ENCODE data around the gene PEX7.

The PEX7 gene

GRCh38 chr6:136890986-136891385 is 68.6 kb downstream of the PEX7 start:
- Histone ChIP-seq H3K36me3 (ENCODE audit: control insufficient read depth, low read length) (no peaks in the 10 kb centered on the region), H3K27me3 (ENCODE audit: control insufficient read depth, low read length) (no peaks in the 10 kb centered on the region), H3K9me3 (ENCODE audit: control insufficient read depth, insufficient read depth, low read length) (no peaks in the 10 kb centered on the region), H3F3A (ENCODE audit: control insufficient read depth, insufficient read depth) (no peaks in the 10 kb centered on the region; the same call in 1 of the 2 replicates), H3K4me2 (ENCODE audit: low read length) (no peak overlapping the region), H3K9me2 (replicated peaks; ENCODE audit: control insufficient read depth, low read length) (no peaks in the 10 kb centered on the region), H3K4me1 (ENCODE audit: control insufficient read depth, low read length) (peaks cover 12% of the 10 kb centered on the region), H3K27ac (ENCODE audit: low read depth, low read length) (no peak overlapping the region), H4K20me1 (ENCODE audit: control insufficient read depth, insufficient read depth, low read depth, low read length) (no peaks in the 10 kb centered on the region), H3K79me2 (ENCODE audit: control insufficient read depth, low read length) (no peaks in the 10 kb centered on the region), H3K4me3 (ENCODE audit: low read length) (no peak overlapping the region)
- TF ChIP-seq CTCF (IDR thresholded peaks at IDR 0.05; ENCODE audit: low read depth, low read length, poor library complexity, severe bottlenecking) (no peak), EZH2phosphoT487 (IDR thresholded peaks at IDR 0.05; ENCODE audit: borderline replicate concordance, low read length) (no peak)

GRCh38 chr6:136893187-136893586 is 70.8 kb downstream of the PEX7 start:
- H3K4me2 ChIP-seq (ENCODE audit: low read length), result no peak overlapping the region
- TF ChIP-seq EZH2phosphoT487 (IDR thresholded peaks at IDR 0.05; ENCODE audit: borderline replicate concordance, low read length), result no peak
- no peaks in the 10 kb centered on the region for H3K27me3 ChIP-seq (ENCODE audit: control insufficient read depth, low read length)

GRCh38 chr6:136895901-136896300 is 73.5 kb downstream of the PEX7 start:
- Histone ChIP-seq H3K4me3 (ENCODE audit: low read length) (no peak overlapping the region), H3K27ac (ENCODE audit: low read depth, low read length) (no peak overlapping the region), H3F3A (ENCODE audit: control insufficient read depth, insufficient read depth) (no peaks in the 10 kb centered on the region), H3K4me1 (ENCODE audit: control insufficient read depth, low read length) (no peaks in the 10 kb centered on the region), H4K20me1 (ENCODE audit: control insufficient read depth, insufficient read depth, low read depth, low read length) (no peaks in the 10 kb centered on the region), H3K36me3 (ENCODE audit: control insufficient read depth, low read length) (no peaks in the 10 kb centered on the region), H3K9me3 (ENCODE audit: control insufficient read depth, insufficient read depth, low read length) (no peaks in the 10 kb centered on the region), H3K79me2 (ENCODE audit: control insufficient read depth, low read length) (no peaks in the 10 kb centered on the region), H3K27me3 (ENCODE audit: control insufficient read depth, low read length) (no peaks in the 10 kb centered on the region), H3K4me2 (ENCODE audit: low read length) (no peak overlapping the region), H3K9me2 (replicated peaks; ENCODE audit: control insufficient read depth, low read length) (no peaks in the 10 kb centered on the region)
- TF ChIP-seq EZH2phosphoT487 (IDR thresholded peaks at IDR 0.05; ENCODE audit: borderline replicate concordance, low read length) (no peak), CTCF (IDR thresholded peaks at IDR 0.05; ENCODE audit: low read depth, low read length, poor library complexity, severe bottlenecking) (no peak)

More at GRCh38 chr6:136893187-136893586, 70.8 kb downstream of the PEX7 start:
- no peak overlapping the region for H3K4me3 ChIP-seq (ENCODE audit: low read length)
- H3K9me3 ChIP-seq (ENCODE audit: control insufficient read depth, insufficient read depth, low read length), result no peaks in the 10 kb centered on the region
- no peaks in the 10 kb centered on the region for H3K79me2 ChIP-seq (ENCODE audit: control insufficient read depth, low read length)
- no peaks in the 10 kb centered on the region for H3K9me2 ChIP-seq (replicated peaks; ENCODE audit: control insufficient read depth, low read length)
- H3K4me1 ChIP-seq (ENCODE audit: control insufficient read depth, low read length), result peaks cover 12% of the 10 kb centered on the region
- H4K20me1 ChIP-seq (ENCODE audit: control insufficient read depth, insufficient read depth, low read depth, low read length), result no peaks in the 10 kb centered on the region
- H3F3A ChIP-seq (ENCODE audit: control insufficient read depth, insufficient read depth), result no peaks in the 10 kb centered on the region; the same call in 1 of the 2 replicates
- no peaks in the 10 kb centered on the region for H3K36me3 ChIP-seq (ENCODE audit: control insufficient read depth, low read length)
- H3K27ac ChIP-seq (ENCODE audit: low read depth, low read length), result no peak overlapping the region

- Histone ChIP-seq H3K79me2 (ENCODE audit: control insufficient read depth, low read length) (no peaks in the 10 kb centered on the region), H3K4me1 (ENCODE audit: control insufficient read depth, low read length) (no peaks in the 10 kb centered on the region), H3K4me2 (ENCODE audit: low read length) (no peak overlapping the region), H3K27ac (ENCODE audit: low read depth, low read length) (no peak overlapping the region), H3K36me3 (ENCODE audit: control insufficient read depth, low read length) (no peaks in the 10 kb centered on the region), H3K9me2 (replicated peaks; ENCODE audit: control insufficient read depth, low read length) (no peaks in the 10 kb centered on the region), H3K4me3 (ENCODE audit: low read length) (no peak overlapping the region), H3K27me3 (ENCODE audit: control insufficient read depth, low read length) (no peaks in the 10 kb centered on the region), H3F3A (ENCODE audit: control insufficient read depth, insufficient read depth) (no peaks in the 10 kb centered on the region), H3K9me3 (ENCODE audit: control insufficient read depth, insufficient read depth, low read length) (no peaks in the 10 kb centered on the region), H4K20me1 (ENCODE audit: control insufficient read depth, insufficient read depth, low read depth, low read length) (no peaks in the 10 kb centered on the region)
- TF ChIP-seq CTCF (IDR thresholded peaks at IDR 0.05; ENCODE audit: low read depth, low read length, poor library complexity, severe bottlenecking), result no peak
- no peak for TF ChIP-seq EZH2phosphoT487 (IDR thresholded peaks at IDR 0.05; ENCODE audit: borderline replicate concordance, low read length)
Measured at GRCh38 chr6:136897071-136897470, 74.7 kb downstream of the PEX7 start.
